OCI-LY1 (cell line): ENCODE results near the gene CFAP251.

Source experiments
- EZH2 ChIP-seq: fragments of 200-600 bp; sonication (generic), shearing (Covaris generic); IDR thresholded peaks from 2 replicates; pipeline ENCODE4 v1.8.0; 2017; ENCODE audit warnings: borderline replicate concordance, mixed run types, mild to moderate bottlenecking, antibody characterized with exemption, low read length, moderate library complexity, mixed read lengths
- TF ChIP-seq, protein P1 (sequence below): fragments of 200-600 bp; sonication (generic), shearing (Covaris generic); IDR thresholded peaks from 2 replicates; pipeline ENCODE4 v1.5.1; 2017; ENCODE audit warnings: mild to moderate bottlenecking, antibody characterized with exemption, low read length, moderate library complexity, mixed read lengths

DNA sequence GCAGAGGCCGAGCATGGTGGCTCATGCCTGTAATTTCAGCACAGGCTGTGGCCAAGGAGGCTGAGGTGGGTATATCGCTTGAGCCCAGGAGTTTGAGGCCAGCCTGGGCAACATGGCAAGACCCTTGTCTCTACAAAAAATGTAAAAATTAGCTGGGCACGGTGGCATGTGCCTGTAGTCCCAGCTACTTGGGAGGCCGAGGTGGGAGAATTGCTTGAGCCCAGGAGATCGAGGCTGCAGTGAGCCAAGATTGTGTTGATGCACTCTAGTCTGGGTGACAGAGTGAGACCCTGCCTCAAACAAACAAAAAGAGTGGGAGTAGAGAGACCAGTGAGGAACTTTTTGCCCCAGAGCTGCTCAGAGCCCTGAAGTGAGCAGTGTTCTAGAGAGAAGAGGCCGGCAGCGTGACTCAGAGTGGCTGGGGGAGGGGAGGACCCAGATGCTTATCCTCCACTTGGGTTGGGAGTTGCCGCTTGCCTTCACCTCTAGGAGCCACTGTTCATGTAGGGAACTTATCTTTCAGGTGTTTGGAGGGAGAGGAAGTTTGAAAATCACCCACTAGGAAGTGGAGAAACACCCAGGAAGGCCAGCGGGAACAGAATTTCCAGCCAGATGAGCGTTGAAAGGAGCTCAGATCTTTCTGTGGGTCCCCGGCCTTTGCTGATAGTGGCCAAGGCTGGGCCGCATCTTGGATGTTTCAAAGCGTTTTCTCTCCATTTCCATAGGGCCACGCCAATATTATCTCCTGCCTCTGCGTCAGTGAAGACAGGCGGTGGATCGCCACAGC is 15.3 kb downstream of the CFAP251 start:
- TF ChIP-seq, protein P1, sequence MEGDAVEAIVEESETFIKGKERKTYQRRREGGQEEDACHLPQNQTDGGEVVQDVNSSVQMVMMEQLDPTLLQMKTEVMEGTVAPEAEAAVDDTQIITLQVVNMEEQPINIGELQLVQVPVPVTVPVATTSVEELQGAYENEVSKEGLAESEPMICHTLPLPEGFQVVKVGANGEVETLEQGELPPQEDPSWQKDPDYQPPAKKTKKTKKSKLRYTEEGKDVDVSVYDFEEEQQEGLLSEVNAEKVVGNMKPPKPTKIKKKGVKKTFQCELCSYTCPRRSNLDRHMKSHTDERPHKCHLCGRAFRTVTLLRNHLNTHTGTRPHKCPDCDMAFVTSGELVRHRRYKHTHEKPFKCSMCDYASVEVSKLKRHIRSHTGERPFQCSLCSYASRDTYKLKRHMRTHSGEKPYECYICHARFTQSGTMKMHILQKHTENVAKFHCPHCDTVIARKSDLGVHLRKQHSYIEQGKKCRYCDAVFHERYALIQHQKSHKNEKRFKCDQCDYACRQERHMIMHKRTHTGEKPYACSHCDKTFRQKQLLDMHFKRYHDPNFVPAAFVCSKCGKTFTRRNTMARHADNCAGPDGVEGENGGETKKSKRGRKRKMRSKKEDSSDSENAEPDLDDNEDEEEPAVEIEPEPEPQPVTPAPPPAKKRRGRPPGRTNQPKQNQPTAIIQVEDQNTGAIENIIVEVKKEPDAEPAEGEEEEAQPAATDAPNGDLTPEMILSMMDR, result no peak
- TF ChIP-seq EZH2, result no peak
